NCI-H774 (cell line): Measurements from ENCODE around the gene MICAL2.

Experiments
- DNase-seq: peaks from one replicate; lab custom pipeline; 2025; lab: John Stamatoyannopoulos, UW

The MICAL2 gene

DNA sequence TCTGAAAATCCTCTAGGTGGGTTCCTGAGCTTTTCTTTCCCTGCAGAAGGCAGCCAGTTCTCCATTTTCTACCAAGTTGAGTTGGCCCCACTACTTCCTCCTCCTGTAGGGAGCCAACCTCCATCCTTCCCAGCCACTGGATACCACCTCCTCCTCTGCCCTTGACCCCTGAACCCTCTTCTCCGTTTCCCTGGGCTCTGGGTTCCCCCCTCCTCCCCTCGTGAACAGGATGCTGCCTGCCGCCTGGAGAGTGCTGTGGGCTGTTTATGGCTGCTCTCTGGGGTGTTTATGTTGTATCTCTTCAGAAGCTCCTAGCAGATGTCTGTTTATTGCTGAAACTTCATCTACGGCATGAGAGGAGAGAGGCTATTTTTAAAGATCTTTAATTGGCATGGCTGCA, 8.6 kb downstream of the MICAL2 start:
- DNase-seq = no peak

DNA sequence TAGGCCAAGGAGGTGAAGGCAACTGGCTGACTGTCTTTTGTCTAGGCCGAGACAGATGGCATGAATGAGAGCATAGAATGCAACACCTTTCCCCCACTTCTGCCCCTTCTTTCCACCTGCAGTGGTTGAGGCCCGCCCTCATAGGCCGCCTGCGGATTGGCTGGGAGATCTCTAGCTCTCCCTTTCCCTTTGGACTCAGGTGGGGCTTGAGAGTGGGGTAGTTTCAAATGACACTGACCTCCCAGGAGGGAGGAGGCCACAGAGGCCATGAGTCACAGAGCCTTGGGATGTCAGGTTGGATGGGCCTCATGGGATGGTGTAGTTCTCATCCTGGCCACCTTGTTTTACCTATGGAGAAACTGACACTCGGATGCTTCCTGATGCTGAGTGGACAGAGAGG, 9.1 kb downstream of the MICAL2 start:
- DNase-seq = no peak

DNA sequence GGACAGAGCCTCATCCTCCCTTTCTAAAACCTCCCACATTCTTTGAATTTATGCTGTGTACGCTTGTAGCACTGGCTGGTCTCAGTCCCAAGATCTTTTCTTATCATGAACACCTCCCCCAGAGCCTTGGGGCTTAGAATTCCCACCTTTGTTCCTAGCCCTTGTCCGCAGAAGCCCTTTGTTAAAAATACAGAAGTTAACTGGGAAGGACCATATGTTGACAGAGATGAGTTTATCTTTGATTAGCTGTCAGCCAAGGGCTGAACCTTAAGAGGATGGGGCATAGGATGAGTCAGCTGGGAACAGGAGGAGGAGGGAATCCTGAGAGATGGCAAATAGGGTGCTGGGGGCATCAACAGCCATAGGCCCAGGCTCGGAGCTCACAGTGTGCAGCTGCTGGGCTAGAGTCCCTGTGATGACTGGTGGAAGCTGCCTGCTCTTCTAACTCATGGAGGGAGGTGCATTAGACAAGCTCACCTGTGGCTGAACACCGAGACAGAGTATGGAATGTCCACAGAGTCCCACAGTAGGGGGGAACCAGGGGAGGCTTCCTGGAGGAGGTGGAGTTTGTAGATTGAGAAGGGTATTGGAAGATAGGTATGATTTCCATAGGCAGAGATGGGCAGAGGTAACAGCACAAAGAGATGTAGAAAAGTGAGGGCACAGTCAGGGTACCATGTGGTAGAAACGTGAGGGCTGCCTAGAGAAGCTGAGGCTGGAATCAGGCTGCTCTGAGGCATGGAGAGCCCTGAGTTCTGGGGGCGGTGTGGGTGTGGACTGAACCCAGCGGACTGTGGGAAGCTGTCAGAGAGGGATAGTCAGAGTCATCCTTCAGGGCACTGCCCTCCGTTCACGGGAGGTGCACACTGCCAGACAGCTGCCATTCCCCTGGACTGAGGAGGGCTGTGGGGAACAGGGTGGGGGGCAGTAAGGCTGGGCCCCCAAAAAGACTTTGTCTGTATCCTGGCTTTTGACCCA, 9.9 kb downstream of the MICAL2 start:
- no peak for DNase-seq

DNA sequence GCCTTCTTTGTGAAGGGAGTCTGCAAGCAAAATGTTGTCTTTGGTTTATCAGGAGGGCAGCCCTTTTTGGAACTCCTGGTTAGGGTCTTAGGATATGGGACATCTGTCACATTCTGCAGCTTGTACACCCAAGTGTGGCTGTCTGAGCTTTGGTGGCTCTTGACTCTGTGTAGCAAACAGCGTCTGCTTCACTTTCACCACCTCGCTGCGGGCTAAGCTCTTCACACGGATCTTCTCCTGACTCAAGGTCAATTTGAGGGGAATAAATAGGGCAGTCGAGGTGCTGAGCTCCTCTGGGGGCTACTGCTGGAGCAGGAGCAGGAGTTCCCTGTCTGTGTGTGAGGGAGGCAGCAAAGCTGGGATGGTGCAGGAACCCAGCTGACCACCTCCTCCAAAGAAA, 10.6 kb downstream of the MICAL2 start:
- DNase-seq = no peak

DNA sequence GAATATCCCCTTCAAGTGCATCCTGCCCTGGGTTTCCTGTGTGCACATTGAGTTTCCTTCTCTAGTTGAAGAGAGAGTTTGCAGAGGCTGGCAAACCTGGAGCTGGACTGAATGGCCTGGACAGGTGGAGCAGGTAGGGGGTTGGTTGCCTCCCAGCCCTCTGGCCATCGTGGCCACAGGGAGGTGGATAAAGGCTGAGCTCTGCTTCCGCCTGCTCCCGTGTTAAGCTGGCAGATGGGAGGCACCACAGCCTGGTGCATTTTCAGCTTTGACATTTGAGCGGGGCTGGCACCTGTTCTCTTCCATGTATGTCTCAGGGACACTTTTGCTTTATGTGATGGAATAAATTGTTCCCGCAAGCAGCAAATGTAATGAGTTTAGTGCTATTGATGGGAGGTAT, 11.1 kb downstream of the MICAL2 start:
- DNase-seq = no peak

DNA sequence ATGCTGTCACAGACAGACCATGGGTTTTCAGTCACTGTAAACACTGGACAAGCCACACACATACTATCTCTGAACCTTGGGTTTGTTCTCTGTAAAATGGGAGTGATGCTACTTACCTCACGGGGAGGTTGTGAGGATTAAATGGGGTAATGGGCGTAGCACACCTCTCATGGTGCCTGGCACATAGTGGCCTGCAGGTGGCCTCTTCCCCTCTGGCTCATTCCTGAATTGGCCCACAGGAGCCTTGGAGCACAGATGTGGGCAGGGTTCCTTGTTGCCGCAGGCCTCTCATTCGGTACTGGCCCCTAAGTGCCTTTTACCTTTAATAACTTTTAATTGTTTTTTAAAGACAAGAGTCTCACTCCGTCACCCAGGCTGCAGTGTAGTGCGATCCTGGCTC, 11.7 kb downstream of the MICAL2 start:
- DNase-seq = no peak

DNA sequence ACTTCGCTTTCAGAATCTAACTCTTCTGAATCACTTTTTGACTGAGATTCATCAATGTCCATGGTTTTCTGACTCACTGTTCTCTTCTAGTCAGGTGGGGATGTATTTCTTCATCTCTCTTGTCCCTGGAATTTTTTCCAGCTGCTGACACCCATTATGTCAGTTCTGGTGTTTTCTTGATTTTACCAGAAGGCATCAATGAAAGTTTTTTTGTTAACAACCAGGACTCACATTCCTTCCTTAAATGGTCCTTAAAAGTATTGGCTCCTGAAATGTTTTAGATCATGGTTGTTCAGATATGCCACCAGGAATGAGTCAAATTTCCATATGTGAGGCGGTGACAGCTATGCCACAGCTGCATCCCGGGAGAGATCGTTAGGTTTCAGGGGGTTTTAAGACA, 12.9 kb downstream of the MICAL2 start:
- DNase-seq = no peak

DNA sequence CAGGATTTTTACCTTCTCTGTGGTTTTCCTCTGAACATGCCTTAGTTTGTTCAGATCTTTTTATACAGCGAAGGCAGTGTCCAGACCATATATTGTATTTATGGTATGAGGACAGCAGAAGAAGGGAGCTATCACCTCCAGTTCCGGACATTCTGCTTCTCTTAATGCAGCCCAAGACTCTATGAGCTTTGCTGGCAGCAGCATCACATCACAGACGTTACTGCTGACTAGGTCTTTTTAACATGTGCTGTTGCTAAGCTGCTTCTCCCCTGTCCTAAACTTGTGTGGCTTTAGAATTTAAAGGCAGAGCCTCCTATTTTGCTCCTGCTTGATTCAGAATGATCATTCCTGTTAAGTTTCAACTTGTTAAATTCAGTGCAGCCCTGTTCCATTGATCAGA, 13.4 kb downstream of the MICAL2 start:
- no peak for DNase-seq

DNA sequence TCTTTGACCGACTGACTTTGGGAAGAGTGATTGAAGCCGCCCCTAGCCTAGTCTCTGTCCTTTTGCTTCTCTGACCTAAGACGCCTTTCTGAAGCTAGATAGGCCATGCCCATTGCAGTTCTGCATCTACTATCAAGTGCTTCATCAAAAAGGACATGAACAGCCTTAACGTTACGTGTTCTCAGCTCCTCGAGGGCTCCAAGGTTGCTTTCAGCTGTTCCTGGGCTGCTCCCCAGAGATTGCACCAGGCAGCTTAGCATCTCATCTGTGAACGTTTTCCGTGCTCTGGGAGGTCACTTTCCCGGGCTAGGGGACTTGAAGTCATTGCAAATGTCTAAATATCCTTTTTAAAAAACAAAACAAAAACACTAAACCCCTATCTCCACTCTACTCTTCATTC, 13.9 kb downstream of the MICAL2 start:
- no peak for DNase-seq

DNA sequence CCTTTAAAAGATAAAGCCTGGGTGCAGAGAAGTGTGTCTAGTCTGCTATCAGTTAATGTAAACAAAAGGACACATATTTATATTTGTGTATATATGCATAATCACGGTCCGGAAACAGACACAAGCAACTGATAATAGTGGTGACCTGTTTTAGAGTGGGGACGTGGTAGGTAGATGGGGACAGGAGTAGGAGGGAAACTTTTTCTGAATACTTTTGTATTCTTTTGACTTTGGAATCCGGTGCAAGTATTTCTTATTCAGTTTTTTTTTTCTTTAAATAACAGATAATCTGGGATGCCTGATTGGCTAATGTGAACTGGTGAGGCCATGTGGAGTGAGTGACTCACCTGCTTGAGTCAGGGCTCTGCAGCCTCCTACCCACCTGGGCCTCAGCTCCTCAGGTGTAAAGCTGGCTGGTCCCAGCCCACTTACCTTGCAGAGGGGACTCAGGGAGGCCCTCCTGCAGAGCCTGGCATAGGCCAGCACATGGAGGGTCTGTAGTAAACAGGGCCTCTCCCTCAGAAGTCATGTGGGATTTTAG, 15.3 kb downstream of the MICAL2 start:
- no peak for DNase-seq

DNA sequence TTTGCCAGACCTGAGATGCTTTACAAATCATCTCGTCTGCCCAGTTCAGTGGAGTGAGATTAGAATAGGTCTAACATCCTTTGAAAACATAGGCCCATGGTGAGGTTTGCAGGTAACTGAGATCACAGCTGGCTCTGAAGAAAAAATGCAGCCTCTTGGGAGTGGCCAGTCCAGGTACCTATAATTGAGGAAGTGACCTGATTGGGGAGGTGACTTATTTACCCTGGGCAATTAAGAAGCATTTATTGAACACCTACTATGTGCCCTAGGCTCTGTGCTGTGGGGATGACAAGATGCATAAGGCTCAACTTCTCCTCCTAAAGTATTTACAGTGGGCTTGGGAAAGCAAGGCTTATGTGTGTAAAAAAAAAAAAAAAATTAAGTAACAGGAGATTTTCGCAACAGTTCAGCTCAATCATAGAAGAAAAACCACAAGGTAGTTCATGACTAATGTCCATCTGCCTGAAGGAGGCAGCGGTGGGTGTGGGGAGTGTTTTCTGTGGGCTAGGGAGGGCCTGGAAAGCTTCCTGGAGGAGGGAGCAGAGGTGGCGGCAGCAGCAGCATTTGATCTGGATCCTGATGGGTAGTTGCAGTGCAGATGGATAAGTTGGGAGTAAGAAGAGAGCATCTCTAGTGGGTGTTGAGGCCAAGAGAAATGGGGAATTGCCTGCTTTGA, 16.1 kb downstream of the MICAL2 start:
- no peak for DNase-seq

DNA sequence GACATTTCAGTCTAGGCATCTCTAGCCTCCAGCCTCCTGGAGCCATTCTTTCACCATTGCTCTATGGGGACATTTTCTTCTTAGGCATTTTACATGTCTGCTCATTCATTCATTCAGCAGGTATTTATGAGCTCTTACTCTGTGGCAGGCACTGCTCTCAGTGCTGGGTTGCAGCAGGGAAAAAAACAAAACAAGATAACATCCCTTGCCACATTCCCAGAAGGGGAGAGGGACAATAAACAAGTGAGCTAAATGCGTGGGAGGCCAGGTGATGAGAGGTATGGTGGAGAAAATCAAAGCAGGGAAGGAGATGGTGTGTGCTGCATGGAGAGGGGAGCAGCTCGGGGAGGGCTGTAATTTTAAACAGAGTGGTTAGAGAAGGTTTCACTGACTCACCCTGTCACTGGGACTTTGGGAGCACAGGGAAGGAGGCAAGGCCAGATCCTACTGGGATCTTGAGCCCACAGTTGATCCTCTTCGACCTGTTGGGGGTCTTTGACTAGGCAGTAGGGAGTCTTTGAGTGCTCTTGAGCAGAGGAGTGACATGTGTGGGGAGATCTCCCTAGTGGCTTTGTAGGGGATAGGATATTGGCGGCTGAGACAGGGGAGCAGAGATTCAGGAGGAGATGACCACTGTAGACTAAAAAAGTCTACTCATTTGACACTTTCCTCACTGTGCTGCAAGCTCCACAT, 17.0 kb downstream of the MICAL2 start:
- DNase-seq = no peak

DNA sequence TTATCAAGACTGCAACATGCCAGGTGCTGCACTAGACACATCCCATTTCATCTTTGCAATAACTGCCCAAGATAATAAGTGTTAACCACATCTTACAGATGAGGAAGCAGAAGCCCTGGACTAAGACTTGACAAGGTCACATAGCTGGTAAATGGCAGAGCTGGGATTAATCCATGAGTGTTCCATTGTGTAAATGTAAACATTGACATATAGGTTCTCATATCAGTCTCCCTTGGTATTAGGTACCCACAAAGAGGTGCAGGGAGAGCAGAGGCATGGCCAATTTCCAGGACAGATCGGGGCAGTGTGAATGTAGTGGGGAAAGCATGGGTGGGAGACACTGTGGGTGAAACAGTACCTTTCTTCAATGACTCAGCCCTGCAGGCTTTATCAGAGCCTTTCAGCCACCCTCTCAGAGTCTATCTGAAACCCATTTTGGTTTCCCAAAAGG, 17.9 kb downstream of the MICAL2 start:
- DNase-seq = no peak

DNA sequence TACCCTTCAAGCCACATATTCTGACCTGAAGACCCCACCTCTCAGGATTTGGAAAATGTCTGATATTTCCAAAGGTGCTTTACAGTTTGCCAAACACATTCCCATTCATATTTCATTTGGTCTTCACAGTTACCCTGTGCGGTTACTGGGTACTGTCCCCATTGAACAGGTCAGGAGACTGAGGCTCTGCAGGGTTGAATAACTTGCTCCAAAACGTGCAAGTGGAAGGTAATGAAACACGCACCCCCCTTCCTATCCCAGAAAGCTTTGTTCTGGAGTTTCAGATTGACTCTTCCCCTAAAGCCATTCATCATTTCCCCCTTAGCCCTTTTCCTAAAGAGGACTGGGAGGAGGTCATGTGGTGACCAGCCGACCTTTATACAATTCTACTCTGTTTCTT, 18.8 kb downstream of the MICAL2 start:
- no peak for DNase-seq

DNA sequence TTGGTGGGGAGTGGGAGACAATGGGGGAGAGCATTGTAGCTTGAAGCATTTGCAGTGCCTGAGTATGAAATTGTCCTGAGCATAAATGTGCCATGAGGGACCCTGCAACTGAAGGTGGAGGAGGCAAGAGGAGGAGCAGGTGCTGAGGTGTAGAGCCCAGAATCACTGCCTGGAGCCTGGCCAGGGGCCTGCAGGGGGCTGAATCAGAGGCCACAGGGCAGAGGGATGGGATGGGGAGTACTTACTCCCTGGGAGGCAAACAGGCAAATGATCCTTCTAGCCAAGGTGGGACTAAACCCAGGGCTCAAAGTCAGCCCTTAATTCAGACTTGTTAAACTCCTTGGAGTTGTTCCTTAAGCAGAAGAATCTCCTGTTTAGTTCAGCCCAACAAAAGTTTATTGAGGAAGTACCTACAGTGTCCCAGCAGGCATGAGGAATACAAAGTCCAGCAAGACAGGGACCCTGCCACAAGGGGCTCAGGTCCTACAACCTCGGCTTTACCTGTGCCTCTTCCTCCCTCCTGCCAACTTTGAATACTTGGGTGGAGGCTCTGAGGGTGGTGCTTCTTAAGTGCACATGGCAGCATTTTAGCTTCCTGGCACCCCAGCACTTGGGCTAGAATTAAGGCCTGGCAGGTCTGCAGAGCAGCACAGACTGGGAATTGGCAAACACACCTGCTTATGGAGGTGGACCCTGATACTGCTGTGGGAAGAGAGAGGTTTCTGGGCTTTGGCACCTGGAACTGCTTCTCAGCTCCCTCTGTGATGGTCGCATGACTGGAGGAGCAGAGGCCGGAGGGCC, 20.0 kb downstream of the MICAL2 start:
- DNase-seq = no peak

DNA sequence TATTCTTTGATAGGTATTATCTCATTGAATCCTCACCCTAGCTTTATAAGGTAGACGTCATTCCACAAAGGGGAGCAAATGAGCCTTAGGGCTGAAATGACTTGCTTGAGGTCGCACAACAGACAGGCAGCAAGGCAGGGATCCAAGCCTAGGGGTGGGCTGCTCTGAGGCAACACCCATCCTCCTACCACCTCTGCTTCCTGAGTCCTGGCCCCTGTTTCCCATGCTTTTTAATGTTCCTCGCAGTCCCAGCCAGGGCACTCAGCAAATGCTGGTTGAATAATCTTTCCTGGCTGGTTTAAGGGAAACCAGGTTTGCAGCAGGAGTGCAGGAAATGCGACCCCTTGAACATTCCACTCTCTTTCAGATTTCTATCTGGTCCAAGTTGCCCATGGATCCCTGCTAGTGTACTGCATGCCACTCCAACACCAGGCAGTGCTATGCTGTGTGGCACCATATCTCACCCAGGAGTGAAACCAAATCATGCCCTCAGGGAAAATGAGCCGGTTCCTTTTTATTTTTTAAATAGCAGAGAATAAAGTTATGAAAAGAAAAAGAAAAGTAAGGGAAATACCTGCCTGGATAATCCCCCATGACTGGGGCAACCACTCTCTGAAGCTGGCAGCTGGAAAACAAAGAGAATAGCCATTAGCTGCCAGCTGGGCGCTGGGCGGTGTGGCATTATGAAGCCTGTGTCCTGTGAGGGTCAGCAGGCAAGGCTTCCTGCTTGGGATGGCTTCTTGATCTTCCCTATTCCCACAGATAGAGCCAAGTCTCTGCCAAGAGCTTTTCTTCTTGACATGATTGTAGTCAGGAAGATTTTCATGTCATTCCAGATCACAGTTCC, 21.8 kb downstream of the MICAL2 start:
- DNase-seq = no peak

DNA sequence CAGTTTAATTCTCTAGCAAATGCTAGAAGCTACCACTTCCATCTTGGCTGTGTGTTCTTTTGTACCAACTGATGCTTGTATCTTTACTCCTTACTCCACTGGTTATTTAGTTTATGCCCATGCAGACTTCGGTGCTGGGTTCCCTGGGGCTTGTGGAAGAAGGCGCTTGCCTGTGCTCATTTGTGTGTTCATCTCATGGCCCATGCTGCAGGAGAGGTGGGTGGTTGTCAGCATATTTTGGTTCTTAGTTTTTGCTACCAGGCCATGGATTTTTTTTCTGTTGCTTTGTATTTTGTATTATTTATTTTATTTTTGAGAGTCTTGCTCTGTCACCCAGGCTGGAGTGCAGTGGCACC, 22.4 kb downstream of the MICAL2 start:
- DNase-seq = no peak

DNA sequence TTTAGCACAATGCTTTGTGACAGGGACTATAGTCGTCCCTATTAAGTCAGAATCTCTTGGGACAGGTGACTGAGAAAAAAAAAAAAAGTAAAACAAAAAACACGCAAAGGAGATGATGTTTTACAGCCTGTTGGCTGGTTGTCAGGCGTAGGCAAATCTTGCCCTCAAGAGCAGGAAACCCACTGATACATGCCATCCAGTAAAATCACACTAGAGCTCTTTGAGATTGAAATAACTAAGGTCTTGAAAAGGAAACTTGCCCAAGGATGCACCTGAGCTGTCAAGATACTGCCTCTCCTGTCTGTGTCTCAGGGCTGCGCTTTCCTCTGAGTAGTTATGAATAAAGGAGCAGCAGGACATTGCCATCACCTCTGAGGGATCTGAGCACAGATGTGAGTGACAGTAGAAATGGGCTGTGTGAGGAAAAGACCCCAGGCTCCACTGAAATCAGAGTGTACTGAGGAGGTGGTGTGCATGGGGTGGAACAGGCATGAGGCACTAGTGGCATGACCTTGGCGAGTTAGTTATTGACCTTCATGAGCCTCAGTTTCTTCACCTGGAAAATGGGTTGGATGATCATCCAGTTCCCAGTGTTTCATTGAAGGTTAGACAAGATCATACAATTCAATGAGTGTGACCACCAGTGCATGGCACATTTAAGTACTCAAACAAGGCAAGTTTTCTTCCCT, 23.3 kb downstream of the MICAL2 start:
- DNase-seq = no peak

DNA sequence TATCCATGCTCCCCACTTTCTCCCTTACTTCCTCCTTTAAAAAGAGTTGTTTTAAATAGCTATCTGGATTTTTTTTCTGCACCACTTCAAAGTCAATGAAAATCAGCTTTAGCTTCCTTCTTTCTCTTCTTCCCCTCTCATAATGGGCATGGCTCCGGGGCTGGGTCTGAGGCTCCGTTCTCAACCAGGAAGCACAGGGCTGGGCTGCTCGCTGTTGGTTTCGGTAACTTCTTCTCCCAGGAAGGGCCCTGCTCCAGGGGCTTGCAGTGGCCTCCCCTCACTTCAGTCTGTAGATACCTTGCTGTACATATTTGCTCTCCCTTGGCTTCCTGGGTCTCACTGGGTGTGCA, 23.8 kb downstream of the MICAL2 start:
- DNase-seq = no peak

DNA sequence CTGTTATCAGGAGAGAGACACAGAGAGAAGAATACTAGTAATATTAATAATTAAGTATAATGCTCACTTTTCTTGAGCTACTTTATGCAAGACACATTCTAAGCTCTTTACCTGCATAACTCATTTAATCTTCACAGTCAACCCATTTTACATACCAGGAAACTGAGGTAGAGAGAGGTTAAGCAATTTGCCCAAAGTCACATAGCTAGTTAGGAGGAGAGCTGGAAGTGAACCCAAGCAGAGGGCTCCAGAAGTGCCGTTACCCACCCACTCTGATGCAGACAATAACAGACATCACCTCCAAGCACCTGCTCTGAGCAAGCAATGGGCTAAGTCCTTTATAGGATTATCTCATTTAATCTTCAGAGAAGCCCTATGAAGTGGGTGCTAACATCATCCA, 24.8 kb downstream of the MICAL2 start:
- no peak for DNase-seq
